Adipocyte (in vitro differentiated cells): ENCODE data around the gene RPRD2.

Source experiments
- DNase-seq: peaks from one replicate; pipeline ENCODE4 v3.0.0-alpha.2; 2015; ENCODE audit warnings: low read depth
- H3K27me3 ChIP-seq: replicated peaks from 2 replicates; pipeline ENCODE4 v1.7.0; 2013; ENCODE audit warnings: mild to moderate bottlenecking, low read length, moderate library complexity; ENCODE audit not compliant: control insufficient read depth, insufficient read depth
- H3K36me3 ChIP-seq: 2 replicates; pipeline ENCODE4 v1.7.0; 2013; ENCODE audit warnings: low read length, mild to moderate bottlenecking, moderate library complexity; ENCODE audit not compliant: control insufficient read depth, insufficient read depth, severe bottlenecking
- H3K4me1 ChIP-seq: 2 replicates; pipeline ENCODE4 v1.7.0; 2013; ENCODE audit warnings: mild to moderate bottlenecking, low read length, moderate library complexity; ENCODE audit not compliant: control insufficient read depth, insufficient read depth
- H3K4me3 ChIP-seq: 2 replicates; pipeline ENCODE4 v1.7.0; 2013; ENCODE audit warnings: mild to moderate bottlenecking, low read length, moderate library complexity
- H3K9ac ChIP-seq: 2 replicates; pipeline ENCODE4 v1.7.0; 2013; ENCODE audit warnings: mild to moderate bottlenecking, low read length, moderate library complexity
- H3K9me3 ChIP-seq: 2 replicates; pipeline ENCODE4 v1.7.0; 2013; ENCODE audit warnings: mild to moderate bottlenecking, low read length, moderate library complexity; ENCODE audit not compliant: control insufficient read depth

Gene RPRD2

GRCh38 chr1:150366416-150367296 lies 2.7 kb downstream of the RPRD2 start:
- Histone ChIP-seq H3K4me1 (peaks cover 25% of the 10 kb centered on the region), H3K9ac (peak overlapping the region; percentile 98), H3K36me3 (no peaks in the 10 kb centered on the region), H3K27me3 (no peaks in the 10 kb centered on the region), H3K4me3 (peak overlapping the region; percentile 98), H3K9me3 (no peaks in the 10 kb centered on the region)
- peak; percentile 44 for DNase-seq

GRCh38 chr1:150371110-150371509 lies 7.2 kb downstream of the RPRD2 start:
- no peak overlapping the region for H3K9ac ChIP-seq
- no peaks in the 10 kb centered on the region for H3K9me3 ChIP-seq
- no peaks in the 10 kb centered on the region for H3K27me3 ChIP-seq
- peaks cover 26% of the 10 kb centered on the region for H3K4me1 ChIP-seq
- no peaks in the 10 kb centered on the region for H3K36me3 ChIP-seq
- H3K4me3 ChIP-seq: no peak overlapping the region
- DNase-seq: no peak

DNA sequence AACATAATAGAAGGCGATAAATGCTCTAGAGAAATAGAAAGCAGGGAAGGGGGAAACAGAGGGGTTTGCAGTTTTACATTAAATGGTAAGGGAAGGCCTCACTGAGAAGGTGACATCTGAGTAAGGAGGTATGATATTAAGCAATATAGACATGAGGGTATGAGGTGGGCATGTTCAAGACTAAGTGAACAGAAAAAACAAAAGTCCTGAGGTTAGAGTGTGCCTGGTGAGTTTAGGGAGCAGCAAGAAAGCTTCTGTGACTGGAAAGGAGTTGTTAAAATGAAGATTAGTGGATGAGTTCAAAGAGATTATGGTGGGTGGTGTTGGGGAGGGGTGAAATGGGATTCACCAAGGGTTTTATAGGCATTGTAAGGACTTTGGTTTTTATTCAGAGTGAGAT lies 8.6 kb downstream of the RPRD2 start:
- Histone ChIP-seq H3K27me3 (no peaks in the 10 kb centered on the region), H3K9ac (no peak overlapping the region), H3K36me3 (no peaks in the 10 kb centered on the region), H3K4me1 (peaks cover 15% of the 10 kb centered on the region), H3K9me3 (no peaks in the 10 kb centered on the region), H3K4me3 (no peak overlapping the region)
- no peak for DNase-seq

GRCh38 chr1:150376110-150376509 lies 12.2 kb downstream of the RPRD2 start:
- Histone ChIP-seq H3K9me3 (no peaks in the 10 kb centered on the region), H3K9ac (peak overlapping the region; percentile 26), H3K4me3 (no peak overlapping the region), H3K4me1 (peaks cover 11% of the 10 kb centered on the region), H3K27me3 (no peaks in the 10 kb centered on the region), H3K36me3 (no peaks in the 10 kb centered on the region)
- DNase-seq: peak; percentile 7

DNA sequence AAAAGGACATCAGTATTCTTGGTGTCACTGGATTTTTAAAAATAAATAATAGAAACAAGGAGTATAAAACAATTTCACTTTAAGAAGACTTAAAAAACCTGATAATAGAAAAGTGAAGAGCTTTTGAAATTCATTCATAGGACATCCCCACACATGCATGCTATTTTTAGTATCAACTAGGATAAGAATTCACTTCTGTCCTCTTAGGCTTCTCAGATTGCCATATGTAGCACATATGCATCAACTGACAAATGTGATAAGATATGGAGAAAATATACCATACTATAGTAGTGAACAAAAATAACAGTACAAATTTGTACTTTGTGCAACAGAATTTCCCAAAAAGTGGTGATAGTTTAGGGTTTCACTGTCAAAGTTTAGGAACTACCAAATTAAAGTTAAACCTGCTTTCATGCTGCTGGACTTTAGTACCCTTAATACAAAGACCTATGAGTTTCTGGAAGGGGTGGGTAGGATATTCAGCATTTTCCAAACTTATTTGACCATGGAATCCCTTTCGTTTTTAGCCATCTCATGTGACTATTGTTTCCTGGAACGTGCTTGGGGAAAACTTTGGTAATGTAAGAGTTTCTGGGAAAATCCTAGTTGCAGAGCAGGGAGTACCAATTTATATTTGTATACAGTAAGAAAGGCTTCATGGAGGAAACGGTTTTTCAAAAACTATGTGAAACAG lies 19.8 kb downstream of the RPRD2 start:
- peak overlapping the region; percentile 24 for H3K4me3 ChIP-seq
- DNase-seq: no peak
- H3K4me1 ChIP-seq: peaks cover 8% of the 10 kb centered on the region
- H3K36me3 ChIP-seq: no peaks in the 10 kb centered on the region
- no peaks in the 10 kb centered on the region for H3K27me3 ChIP-seq
- no peak overlapping the region for H3K9ac ChIP-seq
- no peaks in the 10 kb centered on the region for H3K9me3 ChIP-seq

DNA sequence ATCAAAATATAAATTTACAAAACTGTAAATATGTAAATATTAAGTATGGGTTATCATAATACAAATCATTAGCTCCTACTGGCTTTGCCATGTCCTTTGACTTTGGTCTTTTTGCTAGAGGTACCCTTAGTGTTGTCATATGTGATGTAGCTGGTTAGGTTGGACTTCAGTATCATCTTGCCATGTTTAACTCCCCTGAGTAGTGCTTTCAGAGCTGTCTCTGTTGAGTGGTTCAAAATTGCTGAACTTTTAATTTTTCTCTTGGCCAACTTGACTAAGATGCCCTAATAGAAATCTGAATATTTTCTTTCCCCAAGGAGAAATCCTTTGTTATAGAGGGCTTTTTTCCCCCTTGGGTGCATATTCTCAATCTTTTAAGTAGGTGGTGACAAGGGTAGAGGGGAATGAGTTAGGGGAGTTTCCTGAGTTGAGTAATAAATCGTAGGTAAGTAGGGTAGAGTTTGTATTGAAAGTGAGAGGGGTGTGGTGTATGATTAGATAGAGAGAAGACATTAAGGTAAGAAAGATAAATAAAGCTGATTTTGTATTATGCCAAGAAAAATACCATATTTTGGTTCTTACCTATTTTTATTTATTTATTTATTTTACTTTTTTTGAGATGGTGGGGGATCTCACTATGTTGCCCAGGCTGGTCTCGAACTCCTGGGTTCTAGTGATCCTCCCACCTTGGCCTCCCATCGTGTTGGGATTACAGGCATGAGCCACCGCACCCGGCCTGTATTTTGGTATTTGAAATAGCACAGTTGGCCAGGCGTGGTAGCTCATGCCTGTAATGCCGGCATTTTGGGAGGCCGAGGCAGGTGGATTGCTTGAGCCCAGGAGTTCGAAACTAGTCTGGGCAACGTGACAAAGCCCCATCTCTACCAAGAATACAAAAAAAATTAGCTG lies 21.8 kb downstream of the RPRD2 start:
- no peak for DNase-seq
- no peaks in the 10 kb centered on the region for H3K27me3 ChIP-seq
- H3K4me1 ChIP-seq: peaks cover 13% of the 10 kb centered on the region
- H3K9me3 ChIP-seq: no peaks in the 10 kb centered on the region
- no peak overlapping the region for H3K4me3 ChIP-seq
- no peaks in the 10 kb centered on the region for H3K36me3 ChIP-seq
- H3K9ac ChIP-seq: no peak overlapping the region

DNA sequence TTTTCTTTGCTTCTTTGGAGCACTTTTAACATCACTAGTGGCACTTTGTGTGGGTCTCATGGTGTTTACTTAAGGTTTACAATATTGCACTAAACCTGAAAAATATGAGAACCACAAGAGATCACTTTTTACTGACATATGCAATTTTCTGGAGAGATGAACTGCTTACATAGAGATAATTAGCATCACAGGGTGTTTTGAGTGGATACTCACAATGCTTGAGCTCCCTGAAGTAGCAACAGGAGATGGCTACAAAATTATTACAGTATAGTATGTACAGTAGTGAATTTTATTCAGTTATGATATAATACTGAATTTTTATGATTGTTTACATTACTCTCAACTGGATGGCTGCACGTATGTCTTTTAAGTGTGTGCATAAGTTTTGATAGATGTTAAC lies 22.6 kb downstream of the RPRD2 start:
- no peak overlapping the region for H3K4me3 ChIP-seq
- H3K27me3 ChIP-seq: no peaks in the 10 kb centered on the region
- H3K9ac ChIP-seq: no peak overlapping the region
- no peaks in the 10 kb centered on the region for H3K36me3 ChIP-seq
- H3K9me3 ChIP-seq: no peaks in the 10 kb centered on the region
- peaks cover 13% of the 10 kb centered on the region for H3K4me1 ChIP-seq
- no peak for DNase-seq

DNA sequence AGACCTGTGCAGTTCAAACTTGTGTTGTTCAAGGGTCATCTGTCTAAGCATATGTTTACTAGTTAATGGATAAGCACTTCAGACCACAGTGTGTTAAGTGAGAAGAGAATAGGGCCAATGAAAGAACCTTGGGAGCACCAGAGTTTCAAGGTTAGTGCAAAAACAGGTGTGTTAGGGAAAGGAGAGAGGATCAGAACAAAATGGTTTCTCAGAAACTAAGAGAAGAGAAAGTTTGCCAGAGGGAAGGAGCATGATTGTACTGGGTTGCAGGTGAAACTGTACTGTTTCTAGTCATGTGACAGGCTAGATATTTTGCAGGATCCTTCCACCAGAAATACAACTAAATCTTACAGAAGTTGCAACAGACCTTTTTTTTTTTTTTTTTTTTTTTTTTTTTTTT lies 23.3 kb downstream of the RPRD2 start:
- Histone ChIP-seq H3K4me3 (no peak overlapping the region), H3K9me3 (no peaks in the 10 kb centered on the region), H3K27me3 (no peaks in the 10 kb centered on the region), H3K36me3 (no peaks in the 10 kb centered on the region), H3K4me1 (peaks cover 13% of the 10 kb centered on the region), H3K9ac (no peak overlapping the region)
- no peak for DNase-seq

DNA sequence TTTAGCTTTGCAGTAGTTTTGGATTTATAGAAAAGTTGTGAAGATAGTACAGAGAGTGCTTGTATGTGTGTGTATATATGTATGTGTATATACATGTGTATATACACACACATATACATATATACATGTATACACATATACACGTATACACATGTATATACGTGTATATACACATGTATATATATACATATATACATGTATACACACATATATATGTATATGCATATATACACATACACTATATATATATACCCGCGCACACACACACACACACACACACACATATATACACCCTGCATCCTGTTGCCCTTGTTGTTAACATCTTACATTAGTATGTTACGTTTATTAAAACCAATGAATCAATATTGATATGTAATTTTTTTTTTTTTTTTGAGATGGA lies 24.3 kb downstream of the RPRD2 start:
- no peak for DNase-seq
- Histone ChIP-seq H3K4me1 (peaks cover 13% of the 10 kb centered on the region), H3K9ac (no peak overlapping the region), H3K36me3 (no peaks in the 10 kb centered on the region), H3K9me3 (no peaks in the 10 kb centered on the region), H3K27me3 (no peaks in the 10 kb centered on the region), H3K4me3 (no peak overlapping the region)

GRCh38 chr1:150389650-150390049 lies 25.7 kb downstream of the RPRD2 start:
- H3K9ac ChIP-seq: no peak overlapping the region
- no peaks in the 10 kb centered on the region for H3K27me3 ChIP-seq
- H3K36me3 ChIP-seq: no peaks in the 10 kb centered on the region
- no peak overlapping the region for H3K4me3 ChIP-seq
- DNase-seq: no peak
- H3K9me3 ChIP-seq: no peaks in the 10 kb centered on the region
- peaks cover 6% of the 10 kb centered on the region for H3K4me1 ChIP-seq

DNA sequence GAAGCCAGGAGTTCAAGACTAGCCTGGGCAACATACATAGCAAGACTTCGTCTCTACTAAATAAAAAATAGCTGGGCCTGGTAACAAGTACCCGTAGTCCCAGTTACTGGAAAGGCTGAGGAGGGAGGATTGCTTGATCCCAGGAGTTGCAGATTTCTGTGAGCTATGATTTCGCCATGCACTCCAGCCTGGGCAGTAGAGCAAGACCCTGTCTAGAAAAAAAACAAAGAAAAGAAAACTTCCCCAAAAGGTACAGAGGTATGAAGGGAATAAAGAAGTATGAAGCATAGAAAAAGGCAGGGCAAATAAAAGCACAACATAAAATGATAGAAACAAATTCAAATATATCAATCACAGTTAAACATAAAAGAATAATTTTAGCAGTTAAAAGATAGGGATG lies 28.7 kb downstream of the RPRD2 start:
- Histone ChIP-seq H3K27me3 (no peaks in the 10 kb centered on the region), H3K9me3 (no peaks in the 10 kb centered on the region), H3K9ac (no peak overlapping the region), H3K4me1 (peaks cover 6% of the 10 kb centered on the region), H3K36me3 (no peaks in the 10 kb centered on the region), H3K4me3 (no peak overlapping the region)
- no peak for DNase-seq
